SK-MEL-5 (cell line): ENCODE measurements around the gene C6orf89. TPM values are rescaled to one million over a fixed set of nuclear protein-coding genes. Genes with fewer than 3 reads are reported as not detected.
A peak's percentile ranks its signal among the peaks of the same experiment; 100 is the strongest.

Experiments used
- DNase-seq: peaks from one replicate; pipeline ENCODE4 v3.0.0-alpha.2; 2016; ENCODE audit warnings: low read depth, low spot score
- in situ Hi-C: cut with HindIII; loops from 2 replicates; pipeline ENCODE4 v1.10.0; 2016; ENCODE audit warnings: low sequenced_read_pairs, high pct_unique_total_duplicates, low pct_unique_long_range_greater_than_20kb
- total RNA-seq: library from RNA; depleted of rRNA; stranded (reverse); fragments of >200 nt; shearing (Covaris generic); gene quantifications from 2 replicates; pipeline ENCODE4 v1.2.3, GENCODE V29; 2014

Gene C6orf89
- total RNA-seq, 1 experiment from 2014 or later: 47.0 TPM

GRCh38 chr6:36850021-36850420, 35.7 kb upstream of the C6orf89 start:
- in situ Hi-C loops: no loop called here
- no peak for DNase-seq

- peak; percentile 77 for DNase-seq
- in situ Hi-C loops: no loop called here
These were observed 34.6 kb upstream of the C6orf89 start for GRCh38 chr6:36851149-36851614.

- in situ Hi-C loops: no loop called here
- DNase-seq: no peak
These were observed 34.1 kb upstream of the C6orf89 start for GRCh38 chr6:36851626-36852025.

GRCh38 chr6:36852481-36853147, 33.1 kb upstream of the C6orf89 start:
- in situ Hi-C loops: no loop called here
- DNase-seq: peak; percentile 50

GRCh38 chr6:36853325-36853724, 32.4 kb upstream of the C6orf89 start:
- DNase-seq: peak; percentile 49
- in situ Hi-C loops: no loop called here

GRCh38 chr6:36855750-36856149, 30.0 kb upstream of the C6orf89 start:
- in situ Hi-C loops: no loop called here
- no peak for DNase-seq

- in situ Hi-C loops: no loop called here
These were observed 29.5 kb upstream of the C6orf89 start for GRCh38 chr6:36856277-36856676.

GRCh38 chr6:36857325-36857724, 28.4 kb upstream of the C6orf89 start:
- DNase-seq: no peak
- in situ Hi-C loops: no loop called here

More at GRCh38 chr6:36856277-36856676, 29.5 kb upstream of the C6orf89 start:
- no peak for DNase-seq

GRCh38 chr6:36858407-36858981, 27.3 kb upstream of the C6orf89 start:
- no peak for DNase-seq
- in situ Hi-C loops: no loop called here

- no peak for DNase-seq
These were observed 25.6 kb upstream of the C6orf89 start for GRCh38 chr6:36860126-36860525.

GRCh38 chr6:36862164-36862847, 23.4 kb upstream of the C6orf89 start:
- DNase-seq: no peak
- in situ Hi-C loops: no loop called here

More at GRCh38 chr6:36860126-36860525, 25.6 kb upstream of the C6orf89 start:
- in situ Hi-C loops: no loop called here

GRCh38 chr6:36862848-36863382, 22.8 kb upstream of the C6orf89 start:
- no peak for DNase-seq
- in situ Hi-C loops: no loop called here

GRCh38 chr6:36863670-36864540, 21.8 kb upstream of the C6orf89 start:
- DNase-seq: no peak
- in situ Hi-C loops: no loop called here

GRCh38 chr6:36865835-36866234, 19.9 kb upstream of the C6orf89 start:
- in situ Hi-C loops: no loop called here
- DNase-seq: no peak

GRCh38 chr6:36867471-36868224, 18.1 kb upstream of the C6orf89 start:
- in situ Hi-C loops: no loop called here
- DNase-seq: no peak

- in situ Hi-C loops: no loop called here
- DNase-seq: no peak
These were observed 14.1 kb upstream of the C6orf89 start for GRCh38 chr6:36871686-36872085.

- in situ Hi-C loops: no loop called here
- no peak for DNase-seq
These were observed 12.6 kb upstream of the C6orf89 start for GRCh38 chr6:36873115-36873514.
